H1 (cell line): ENCODE measurements around the gene MYO9A.

Experiments used
- KDM1A ChIP-seq: fragments of 200-600, 300-600 bp; sonication (generic); IDR thresholded peaks from 2 replicates; pipeline ENCODE4 v1.7.1; 2016; ENCODE audit warnings: mild to moderate bottlenecking, low read length, borderline replicate concordance
- POLR2AphosphoS5 ChIP-seq: IDR thresholded peaks from 2 replicates; pipeline ENCODE4 v1.6.1; 2011; ENCODE audit warnings: low read depth, low read length
- SP1 ChIP-seq: IDR thresholded peaks from 2 replicates; pipeline ENCODE4 v1.6.1; 2011; ENCODE audit warnings: low read depth, low read length
- TF ChIP-seq, protein P1 (sequence below), 3 experiments: IDR thresholded peaks; 1 replicate in 2 of 3; 2 replicates in 1 of 3; pipeline versions ENCODE4 v1.5.1 to v1.6.1; 2011; ENCODE audit warnings: low read length in 3 of 3, mild to moderate bottlenecking in 3 of 3, inconsistent platforms in 2 of 3, low read depth in 1 of 3, moderate library complexity in 1 of 3; ENCODE audit not compliant: insufficient read depth in 1 of 3; ENCODE audit errors: control extremely low read depth in 1 of 3

GRCh38 chr15:72133211-72133610 is 15.3 kb upstream of the MYO9A start:
- no peak for TF ChIP-seq SP1
- no peak for TF ChIP-seq POLR2AphosphoS5
- TF ChIP-seq, protein P1, sequence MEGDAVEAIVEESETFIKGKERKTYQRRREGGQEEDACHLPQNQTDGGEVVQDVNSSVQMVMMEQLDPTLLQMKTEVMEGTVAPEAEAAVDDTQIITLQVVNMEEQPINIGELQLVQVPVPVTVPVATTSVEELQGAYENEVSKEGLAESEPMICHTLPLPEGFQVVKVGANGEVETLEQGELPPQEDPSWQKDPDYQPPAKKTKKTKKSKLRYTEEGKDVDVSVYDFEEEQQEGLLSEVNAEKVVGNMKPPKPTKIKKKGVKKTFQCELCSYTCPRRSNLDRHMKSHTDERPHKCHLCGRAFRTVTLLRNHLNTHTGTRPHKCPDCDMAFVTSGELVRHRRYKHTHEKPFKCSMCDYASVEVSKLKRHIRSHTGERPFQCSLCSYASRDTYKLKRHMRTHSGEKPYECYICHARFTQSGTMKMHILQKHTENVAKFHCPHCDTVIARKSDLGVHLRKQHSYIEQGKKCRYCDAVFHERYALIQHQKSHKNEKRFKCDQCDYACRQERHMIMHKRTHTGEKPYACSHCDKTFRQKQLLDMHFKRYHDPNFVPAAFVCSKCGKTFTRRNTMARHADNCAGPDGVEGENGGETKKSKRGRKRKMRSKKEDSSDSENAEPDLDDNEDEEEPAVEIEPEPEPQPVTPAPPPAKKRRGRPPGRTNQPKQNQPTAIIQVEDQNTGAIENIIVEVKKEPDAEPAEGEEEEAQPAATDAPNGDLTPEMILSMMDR (IDR thresholded peaks at IDR 0.05; ENCODE audit: control extremely low read depth in 1 of 3, insufficient read depth in 1 of 3, low read depth in 1 of 3, low read length in 3 of 3), result no peak
- no peak for TF ChIP-seq KDM1A
